Body of pancreas (tissue), 4 donors: ENCODE results near the gene HS6ST3.

Experiments used
- CTCF ChIP-seq, 7 experiments: fragments of 450-650 bp in 4 of 7; fragments of 200-600 bp in 3 of 7; sonication (generic) in 3 of 7; IDR thresholded peaks; one replicate each; pipeline ENCODE4 v1.5.1; 2016 to 2019; ENCODE audit warnings: antibody characterized with exemption in 7 of 7
- POLR2A ChIP-seq, 3 donors: fragments of 450-650 bp; IDR thresholded peaks; one replicate each; pipeline ENCODE4 v1.6.1; 2016; ENCODE audit warnings: antibody characterized with exemption in 3 of 3, mild to moderate bottlenecking in 2 of 3

GRCh38 chr13:96388598-96388997 is 298.7 kb downstream of the HS6ST3 start:
- TF ChIP-seq CTCF (IDR thresholded peaks at IDR 0.05) (no peak), POLR2A (IDR thresholded peaks at IDR 0.05) (no peak)
